ENCODE measurements around the gene KLF2.

Gene KLF2

DNA sequence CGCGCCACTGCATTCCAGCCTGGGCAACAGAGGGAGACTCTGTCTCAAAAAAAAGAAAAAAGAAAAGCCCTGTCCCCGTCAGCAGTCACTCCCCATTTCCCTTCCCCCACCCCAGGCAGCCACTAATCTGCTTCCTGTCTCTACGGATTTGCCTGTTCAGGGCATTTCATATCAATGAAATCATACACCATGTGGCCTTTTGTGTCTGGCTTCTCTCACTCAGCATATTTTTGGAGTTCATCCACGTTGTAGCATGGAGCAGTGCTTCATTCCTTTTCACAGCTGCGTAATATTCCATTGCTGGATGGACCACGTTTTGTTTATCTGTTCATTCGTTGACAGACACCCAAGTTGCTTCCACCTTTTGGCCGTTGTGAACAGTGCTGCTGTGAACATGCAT is 36.1 kb upstream of the KLF2 start:
- Histone ChIP-seq H3K4me3 (no peak overlapping the region), H3K27ac (no peak overlapping the region)
- TF ChIP-seq, protein P1, sequence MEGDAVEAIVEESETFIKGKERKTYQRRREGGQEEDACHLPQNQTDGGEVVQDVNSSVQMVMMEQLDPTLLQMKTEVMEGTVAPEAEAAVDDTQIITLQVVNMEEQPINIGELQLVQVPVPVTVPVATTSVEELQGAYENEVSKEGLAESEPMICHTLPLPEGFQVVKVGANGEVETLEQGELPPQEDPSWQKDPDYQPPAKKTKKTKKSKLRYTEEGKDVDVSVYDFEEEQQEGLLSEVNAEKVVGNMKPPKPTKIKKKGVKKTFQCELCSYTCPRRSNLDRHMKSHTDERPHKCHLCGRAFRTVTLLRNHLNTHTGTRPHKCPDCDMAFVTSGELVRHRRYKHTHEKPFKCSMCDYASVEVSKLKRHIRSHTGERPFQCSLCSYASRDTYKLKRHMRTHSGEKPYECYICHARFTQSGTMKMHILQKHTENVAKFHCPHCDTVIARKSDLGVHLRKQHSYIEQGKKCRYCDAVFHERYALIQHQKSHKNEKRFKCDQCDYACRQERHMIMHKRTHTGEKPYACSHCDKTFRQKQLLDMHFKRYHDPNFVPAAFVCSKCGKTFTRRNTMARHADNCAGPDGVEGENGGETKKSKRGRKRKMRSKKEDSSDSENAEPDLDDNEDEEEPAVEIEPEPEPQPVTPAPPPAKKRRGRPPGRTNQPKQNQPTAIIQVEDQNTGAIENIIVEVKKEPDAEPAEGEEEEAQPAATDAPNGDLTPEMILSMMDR (IDR thresholded peaks at IDR 0.05) = no peak
- DNase-seq (ENCODE audit: low spot score) = no peak

DNA sequence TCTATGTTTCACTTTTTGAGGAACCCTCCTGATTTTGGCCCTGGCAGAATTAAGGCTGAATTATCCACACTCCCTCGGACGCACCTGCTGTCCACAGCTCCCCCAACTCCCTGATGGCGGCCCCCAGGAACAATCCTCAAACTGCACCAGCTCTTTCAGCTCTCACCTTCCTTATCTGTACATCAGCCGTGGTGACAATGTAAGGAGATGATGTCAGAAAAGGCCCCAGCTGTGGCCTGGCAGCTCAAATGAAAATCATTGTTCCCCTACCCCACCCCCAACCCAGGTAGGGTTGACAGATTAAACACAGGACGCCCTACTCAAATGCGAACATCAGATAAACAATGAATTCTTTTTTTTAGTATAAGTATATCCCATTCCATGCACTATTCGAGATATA is 35.0 kb upstream of the KLF2 start:
- Histone ChIP-seq H3K4me3 (no peak overlapping the region), H3K27ac (no peak overlapping the region)
- DNase-seq (ENCODE audit: low spot score) = no peak
- TF ChIP-seq, protein P1 (IDR thresholded peaks at IDR 0.05) = no peak

DNA sequence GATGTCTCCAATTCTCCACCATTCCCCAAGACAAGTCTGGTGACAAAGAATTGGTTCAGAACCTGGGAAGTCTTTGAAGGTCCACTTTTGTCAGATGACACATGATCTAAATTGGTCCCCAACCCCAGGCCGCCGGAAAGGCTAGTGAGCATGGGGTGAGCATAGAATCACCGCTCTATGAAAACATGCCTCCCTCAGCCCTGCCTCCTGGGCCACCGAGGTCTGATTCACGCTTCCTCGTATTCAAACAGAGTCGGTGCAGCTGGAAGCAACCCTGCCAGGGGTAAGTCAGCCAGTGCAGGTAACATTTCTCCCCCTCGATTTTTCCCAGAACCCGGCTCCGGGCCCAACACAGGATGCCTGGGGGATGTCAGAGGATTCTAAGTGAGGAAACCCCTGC is 33.9 kb upstream of the KLF2 start:
- TF ChIP-seq, protein P1 (IDR thresholded peaks at IDR 0.05) = no peak
- DNase-seq (ENCODE audit: low spot score) = no peak
- Histone ChIP-seq H3K4me3 (no peak overlapping the region), H3K27ac (peak overlapping the region in 1 of 2 donors; percentile 57)

DNA sequence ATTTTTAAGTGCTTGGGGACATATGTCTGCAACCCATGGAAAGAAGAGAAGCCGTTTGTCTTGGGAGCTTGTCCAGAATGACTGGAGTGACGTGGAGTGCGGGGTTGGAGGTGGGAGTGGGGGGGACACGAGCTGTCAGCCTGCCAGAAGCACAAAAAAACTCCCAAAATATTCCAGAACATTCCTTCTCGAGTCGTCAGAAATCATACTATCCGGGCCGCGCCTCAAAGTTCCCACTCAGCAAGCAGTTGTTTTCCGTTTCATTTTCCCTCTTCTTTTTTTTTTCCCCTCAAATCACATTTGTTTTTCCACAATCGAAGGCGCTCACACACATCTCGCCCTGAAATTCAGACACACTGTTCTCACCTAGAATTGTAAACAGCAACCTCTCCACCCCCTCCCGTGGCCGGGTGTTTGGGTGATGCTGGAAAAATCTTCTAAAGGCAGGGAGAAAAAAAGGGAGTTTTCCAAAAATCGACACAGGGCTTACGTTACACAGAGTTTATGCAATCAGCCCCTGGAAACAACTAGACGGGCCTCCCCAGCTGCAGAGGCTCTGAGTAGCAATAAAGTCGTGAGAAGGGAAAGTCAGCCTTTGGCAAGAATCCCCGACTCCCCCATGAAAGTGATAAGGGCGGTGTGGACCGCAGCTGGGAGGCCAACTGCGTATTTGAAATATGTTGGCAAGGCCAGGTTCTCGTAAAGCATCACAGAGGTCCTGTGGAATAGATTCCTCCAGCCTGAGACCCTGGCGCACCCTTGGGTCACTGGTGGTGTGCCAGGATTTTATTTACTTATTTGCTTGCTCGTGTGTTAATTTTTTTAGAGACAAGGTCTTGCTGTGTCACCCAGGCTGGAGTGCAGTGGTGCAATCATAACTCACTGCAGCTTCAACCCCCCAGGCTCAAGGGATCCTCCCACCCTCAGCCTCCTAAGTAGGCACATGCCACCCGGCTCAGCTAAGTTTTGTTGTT is 31.2 kb upstream of the KLF2 start:
- H3K27ac ChIP-seq = peak overlapping the region; percentile 97
- peak overlapping the region; percentile 62 for H3K4me3 ChIP-seq
- TF ChIP-seq, protein P1 (IDR thresholded peaks at IDR 0.05) = no peak
- DNase-seq (ENCODE audit: low spot score) = peak; percentile 94

DNA sequence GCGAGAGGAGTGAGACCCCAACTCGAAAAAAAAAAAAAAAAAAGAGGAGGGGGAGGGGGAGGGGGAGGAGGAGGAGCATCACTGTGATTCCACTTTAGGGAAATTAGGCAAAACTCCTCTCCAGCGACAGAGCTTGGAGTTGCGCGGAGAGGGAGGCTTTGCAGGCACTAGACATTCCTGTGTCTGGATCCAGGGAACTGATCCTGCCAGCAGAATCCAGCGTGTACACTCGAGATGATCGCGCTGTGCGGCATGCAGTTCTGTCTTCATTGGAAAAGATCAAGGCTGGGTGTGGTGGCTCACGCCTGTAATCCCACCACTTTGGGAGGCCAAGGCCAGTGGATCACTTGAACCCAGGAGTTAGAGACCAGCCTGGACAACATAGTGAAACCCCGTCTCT is 29.6 kb upstream of the KLF2 start:
- DNase-seq (ENCODE audit: low spot score) = no peak
- no peak overlapping the region for H3K27ac ChIP-seq
- TF ChIP-seq, protein P1 (IDR thresholded peaks at IDR 0.05) = no peak
- no peak overlapping the region for H3K4me3 ChIP-seq

GRCh38 chr19:16296713-16297112 is 27.9 kb upstream of the KLF2 start:
- TF ChIP-seq, protein P1 (IDR thresholded peaks at IDR 0.05) = no peak
- Histone ChIP-seq H3K4me3 (no peak overlapping the region), H3K27ac (no peak overlapping the region)
- DNase-seq (ENCODE audit: low spot score) = no peak

Measured in coronary artery (tissue), 2 donors.